Peyer's patch (tissue), 4 donors: ENCODE results near the gene CCDC12. TPM values are rescaled to one million over a fixed set of nuclear protein-coding genes. Genes with fewer than 3 reads are reported as not detected.

Experiments used
- DNase-seq, 3 donors: peaks; one replicate each; pipeline ENCODE4 v3.0.0-alpha.2; 2017 to 2019
- H3K27ac ChIP-seq, 4 donors: fragments of 200-600 bp; sonication (generic); one replicate each; pipeline ENCODE4 v1.5.1; 2016 to 2019
- H3K27me3 ChIP-seq, 2 donors: fragments of 200-600 bp; sonication (generic); one replicate each; pipeline ENCODE4 v1.5.1; 2019
- H3K36me3 ChIP-seq, 3 donors: fragments of 200-600 bp; sonication (generic); one replicate each; pipeline ENCODE4 v1.5.1; 2016 to 2019
- H3K4me1 ChIP-seq, 4 donors: fragments of 200-600 bp; sonication (generic); one replicate each; pipeline ENCODE4 v1.5.1; 2016 to 2019
- H3K4me3 ChIP-seq, 4 donors: fragments of 200-600 bp; sonication (generic); 1 replicate in 3 of 4; 2 replicates in 1 of 4; pipeline ENCODE4 v1.5.1; 2016 to 2019; ENCODE audit warnings: mild to moderate bottlenecking in 1 of 4
- H3K9me3 ChIP-seq, 4 donors: fragments of 200-600 bp; sonication (generic); one replicate each; pipeline ENCODE4 v1.5.1; 2016 to 2019; ENCODE audit warnings: mild to moderate bottlenecking in 1 of 4
- CTCF ChIP-seq, 6 experiments: fragments of 450-650 bp in 4 of 6; fragments of 200-600 bp in 2 of 6; sonication (generic) in 1 of 6; IDR thresholded peaks; one replicate each; pipeline ENCODE4 v1.5.1; 2017 to 2019; ENCODE audit warnings: antibody characterized with exemption in 6 of 6, mild to moderate bottlenecking in 3 of 6, moderate library complexity in 1 of 6
- POLR2A ChIP-seq, 2 donors: fragments of 450-650 bp; IDR thresholded peaks; one replicate each; pipeline ENCODE4 v1.5.1; 2017; ENCODE audit warnings: antibody characterized with exemption in 2 of 2, mild to moderate bottlenecking in 2 of 2, moderate library complexity in 2 of 2
- total RNA-seq, 4 donors: library from RNA; depleted of rRNA; stranded (reverse); fragments of >200 nt; gene quantifications; one replicate each; pipeline ENCODE4 v1.1.0, GENCODE V29; 2016

The CCDC12 gene
- total RNA-seq, 4 donors from 2014 or later: 41.7 to 90.0 (median 59.2) TPM

GRCh38 chr3:47010111-47010712 is 33.7 kb upstream of the CCDC12 start:
- DNase-seq: peak in 2 of 3 donors; percentile 47 to 51
- Histone ChIP-seq H3K4me3 (peak overlapping the region; percentile 29 to 61 (median 51)), H3K27me3 (no peaks in the 10 kb centered on the region), H3K9me3 (no peaks in the 10 kb centered on the region), H3K27ac (peak overlapping the region; percentile 51 to 83 (median 72)), H3K36me3 (peaks cover 0 to 45% (median 0%) of the 10 kb centered on the region in 3 donors), H3K4me1 (peaks cover 0 to 8% (median 3%) of the 10 kb centered on the region in 4 donors)
- TF ChIP-seq POLR2A (IDR thresholded peaks at IDR 0.05): no peak
- TF ChIP-seq CTCF (IDR thresholded peaks at IDR 0.05): no peak

GRCh38 chr3:47009225-47010110 is 32.9 kb upstream of the CCDC12 start:
- Histone ChIP-seq H3K9me3 (no peaks in the 10 kb centered on the region), H3K36me3 (peaks cover 0 to 45% (median 0%) of the 10 kb centered on the region in 3 donors), H3K27me3 (no peaks in the 10 kb centered on the region), H3K4me1 (peaks cover 0 to 8% (median 3%) of the 10 kb centered on the region in 4 donors), H3K27ac (peak overlapping the region; percentile 51 to 83 (median 72)), H3K4me3 (peak overlapping the region; percentile 29 to 61 (median 51))
- TF ChIP-seq CTCF (IDR thresholded peaks at IDR 0.05): no peak
- TF ChIP-seq POLR2A (IDR thresholded peaks at IDR 0.05): no peak
- peak; percentile 69 to 91 (median 81) for DNase-seq

- TF ChIP-seq CTCF (IDR thresholded peaks at IDR 0.05) (no peak), POLR2A (IDR thresholded peaks at IDR 0.05) (no peak)
- Histone ChIP-seq H3K9me3 (no peaks in the 10 kb centered on the region), H3K27me3 (no peaks in the 10 kb centered on the region), H3K4me3 (peak overlapping the region; percentile 29 to 61 (median 51)), H3K36me3 (peaks cover 0 to 48% (median 0%) of the 10 kb centered on the region in 3 donors), H3K27ac (peak overlapping the region in 3 of 4 donors; percentile 70 to 83 (median 75)), H3K4me1 (peaks cover 0 to 8% (median 3%) of the 10 kb centered on the region in 4 donors)
- DNase-seq: no peak
Observed at GRCh38 chr3:47008851-47009224, 32.3 kb upstream of the CCDC12 start.

- Histone ChIP-seq H3K4me3 (no peak overlapping the region), H3K27me3 (no peaks in the 10 kb centered on the region), H3K27ac (no peak overlapping the region), H3K9me3 (no peaks in the 10 kb centered on the region), H3K36me3 (peaks cover 0 to 48% (median 0%) of the 10 kb centered on the region in 3 donors), H3K4me1 (peaks cover 0 to 8% (median 3%) of the 10 kb centered on the region in 4 donors)
- peak in 2 of 3 donors; percentile 37 to 45 for DNase-seq
- TF ChIP-seq POLR2A (IDR thresholded peaks at IDR 0.05) (no peak), CTCF (IDR thresholded peaks at IDR 0.05) (no peak)
Observed at GRCh38 chr3:47008234-47008796, 31.8 kb upstream of the CCDC12 start.

GRCh38 chr3:47007482-47008233 is 31.1 kb upstream of the CCDC12 start:
- H3K9me3 ChIP-seq: no peaks in the 10 kb centered on the region
- no peak overlapping the region for H3K4me3 ChIP-seq
- DNase-seq: peak in 2 of 3 donors; percentile 43 to 44
- peaks cover 0 to 50% (median 0%) of the 10 kb centered on the region in 3 donors for H3K36me3 ChIP-seq
- TF ChIP-seq CTCF (IDR thresholded peaks at IDR 0.05) (no peak), POLR2A (IDR thresholded peaks at IDR 0.05) (no peak)
- no peak overlapping the region for H3K27ac ChIP-seq
- H3K4me1 ChIP-seq: peaks cover 0 to 8% (median 3%) of the 10 kb centered on the region in 4 donors
- H3K27me3 ChIP-seq: no peaks in the 10 kb centered on the region
